Tibial nerve (tissue), 4 donors: Measurements from ENCODE around the gene EXOC1. TPM values are rescaled to one million over a fixed set of nuclear protein-coding genes. Genes with fewer than 3 reads are reported as not detected.
"Not testable (repeated sequence)": the region's sequence is repeated elsewhere in the genome, so short reads cannot be mapped to it uniquely, and the experiment has no call there.

Experiments
- DNase-seq, 2 donors: peaks; one replicate each; pipeline ENCODE4 v3.0.0-alpha.2; 2019; ENCODE audit warnings: low spot score in 2 of 2
- H3K27ac ChIP-seq, 4 donors: fragments of 200-600 bp; sonication (generic) in 3 of 4; one replicate each; pipeline ENCODE4 v1.5.1; 2017 to 2019; ENCODE audit warnings: mild to moderate bottlenecking in 1 of 4
- H3K27me3 ChIP-seq, 2 donors: fragments of 200-600 bp; sonication (generic) in 1 of 2; one replicate each; pipeline versions ENCODE4 v1.5.1 to v1.6.0; 2017 to 2019
- H3K36me3 ChIP-seq, 3 donors: fragments of 200-600 bp; sonication (generic); one replicate each; pipeline ENCODE4 v1.5.1; 2018 to 2019
- H3K4me1 ChIP-seq, 4 donors: fragments of 200-600 bp; sonication (generic) in 3 of 4; one replicate each; pipeline ENCODE4 v1.5.1; 2017 to 2019
- H3K4me3 ChIP-seq, 4 donors: fragments of 200-600 bp; sonication (generic) in 3 of 4; one replicate each; pipeline ENCODE4 v1.5.1; 2017 to 2019; ENCODE audit warnings: mild to moderate bottlenecking in 1 of 4, moderate library complexity in 1 of 4
- H3K9me3 ChIP-seq, 4 donors: fragments of 200-600 bp; sonication (generic) in 3 of 4; one replicate each; pipeline ENCODE4 v1.5.1; 2017 to 2019
- CTCF ChIP-seq, 5 experiments: fragments of 200-600 bp in 3 of 5; fragments of 450-650 bp in 2 of 5; sonication (generic) in 3 of 5; IDR thresholded peaks; one replicate each; pipeline ENCODE4 v1.5.1; 2016 to 2019; ENCODE audit warnings: antibody characterized with exemption in 5 of 5, mild to moderate bottlenecking in 3 of 5, moderate library complexity in 2 of 5
- EP300 ChIP-seq, 2 donors: sonication (generic); formaldehyde crosslinking; IDR thresholded peaks; one replicate each; pipeline ENCODE4 v1.6.1; 2017; ENCODE audit warnings: antibody characterized with exemption in 2 of 2, mild to moderate bottlenecking in 1 of 2
- POLR2A ChIP-seq, 2 donors: fragments of 450-650 bp; IDR thresholded peaks; one replicate each; pipeline ENCODE4 v1.6.1; 2017; ENCODE audit warnings: antibody characterized with exemption in 2 of 2, mild to moderate bottlenecking in 2 of 2, moderate library complexity in 2 of 2
- WGBS, 2 donors: methylation state at CpG; one replicate each; pipeline ENCODE4 v1.1.5; 2018; 5-methylcytosine and 5-hydroxymethylcytosine counted together
- total RNA-seq, 4 donors: library from RNA; depleted of rRNA; stranded (reverse); fragments of >200 nt; gene quantifications; one replicate each; pipeline ENCODE4 v1.1.0, GENCODE V29; 2016

The EXOC1 gene
- total RNA-seq, 4 donors from 2014 or later: 32.9 to 49.4 (median 41.4) TPM

- Histone ChIP-seq H3K27ac (no peak overlapping the region), H3K27me3 (no peaks in the 10 kb centered on the region), H3K4me3 (no peak overlapping the region), H3K9me3 (peaks cover 0 to 7% (median 0%) of the 10 kb centered on the region in 4 donors), H3K4me1 (no peaks in the 10 kb centered on the region), H3K36me3 (no peaks in the 10 kb centered on the region)
- TF ChIP-seq CTCF (IDR thresholded peaks at IDR 0.05): no peak
- no peak for TF ChIP-seq POLR2A (IDR thresholded peaks at IDR 0.05)
- no peak for TF ChIP-seq EP300 (IDR thresholded peaks at IDR 0.05)
- 78 to 82% methylated on average over 1 of the region's 1 CpG for WGBS, 2 donors
- DNase-seq: no peak
Measured at GRCh38 chr4:55838356-55838755, 15.1 kb upstream of the EXOC1 start.

- Histone ChIP-seq H3K27me3 (no peaks in the 10 kb centered on the region), H3K4me1 (no peaks in the 10 kb centered on the region), H3K4me3 (no peak overlapping the region), H3K27ac (no peak overlapping the region), H3K36me3 (no peaks in the 10 kb centered on the region), H3K9me3 (peaks cover 0 to 7% (median 0%) of the 10 kb centered on the region in 4 donors)
- DNase-seq: no peak
- no peak for TF ChIP-seq CTCF (IDR thresholded peaks at IDR 0.05)
- TF ChIP-seq EP300 (IDR thresholded peaks at IDR 0.05): no peak
- no peak for TF ChIP-seq POLR2A (IDR thresholded peaks at IDR 0.05)
Measured at GRCh38 chr4:55838952-55839351, 14.5 kb upstream of the EXOC1 start.

- H3K36me3 ChIP-seq: no peaks in the 10 kb centered on the region
- H3K4me1 ChIP-seq: no peaks in the 10 kb centered on the region
- no peak for TF ChIP-seq EP300 (IDR thresholded peaks at IDR 0.05)
- no peak for TF ChIP-seq CTCF (IDR thresholded peaks at IDR 0.05)
- TF ChIP-seq POLR2A (IDR thresholded peaks at IDR 0.05): no peak
- H3K27me3 ChIP-seq: no peaks in the 10 kb centered on the region
- DNase-seq: no peak
- no peak overlapping the region for H3K4me3 ChIP-seq
- H3K27ac ChIP-seq: no peak overlapping the region
- peaks cover 0 to 7% (median 0%) of the 10 kb centered on the region in 4 donors for H3K9me3 ChIP-seq
- 82 to 93% methylated on average over 1 of the region's 1 CpG for WGBS, 2 donors
Measured at GRCh38 chr4:55840956-55841355, 12.5 kb upstream of the EXOC1 start.

GRCh38 chr4:55841373-55842239 is 11.8 kb upstream of the EXOC1 start:
- WGBS, 2 donors: 87 to 91% methylated on average over 17 of the region's 22 CpGs
- not testable (repeated sequence) for H3K4me3 ChIP-seq, DNase-seq, H3K27me3 ChIP-seq, H3K27ac ChIP-seq, H3K9me3 ChIP-seq, H3K36me3 ChIP-seq, H3K4me1 ChIP-seq

- not testable (repeated sequence) for DNase-seq, H3K9me3 ChIP-seq
- WGBS, 2 donors: 88 to 92% methylated on average over 5 to 6 of the region's 10 CpGs
Measured at GRCh38 chr4:55842312-55842711, 11.1 kb upstream of the EXOC1 start.

GRCh38 chr4:55849724-55850123 is 3.7 kb upstream of the EXOC1 start:
- WGBS, 2 donors: 64 to 66% methylated on average over 9 of the region's 9 CpGs
- Histone ChIP-seq H3K27me3 (no peaks in the 10 kb centered on the region), H3K36me3 (no peaks in the 10 kb centered on the region), H3K9me3 (no peaks in the 10 kb centered on the region), H3K27ac (no peak overlapping the region), H3K4me1 (peaks cover 0 to 13% (median 10%) of the 10 kb centered on the region in 4 donors), H3K4me3 (no peak overlapping the region)
- no peak for DNase-seq
- TF ChIP-seq CTCF (IDR thresholded peaks at IDR 0.05) (no peak), EP300 (IDR thresholded peaks at IDR 0.05) (no peak), POLR2A (IDR thresholded peaks at IDR 0.05) (no peak)

More at GRCh38 chr4:55842312-55842711, 11.1 kb upstream of the EXOC1 start:
- not testable (repeated sequence) for H3K27ac ChIP-seq, H3K4me1 ChIP-seq, H3K27me3 ChIP-seq, H3K4me3 ChIP-seq, H3K36me3 ChIP-seq
